GM21367 (cell line): ENCODE results near the gene MAT1A.
A peak's percentile ranks its signal among the peaks of the same experiment; 100 is the strongest.
"Not testable (repeated sequence)": the region's sequence is repeated elsewhere in the genome, so short reads cannot be mapped to it uniquely, and the experiment has no call there.

ENCODE experiments used
- ATAC-seq: cut with Tn5 transposase; IDR thresholded peaks from one replicate; pipeline ENCODE4 v1.9.1; 2021; ENCODE audit not compliant: unreplicated experiment

Gene MAT1A

GRCh38 chr10:80265740-80266512 lies 23.5 kb downstream of the MAT1A start:
- ATAC-seq: no peak

GRCh38 chr10:80264081-80265056 lies 25.1 kb downstream of the MAT1A start:
- no peak for ATAC-seq

- ATAC-seq: no peak
These were observed 28.0 kb downstream of the MAT1A start for GRCh38 chr10:80261316-80262030.

GRCh38 chr10:80260295-80261243 lies 28.9 kb downstream of the MAT1A start:
- no peak for ATAC-seq

- no peak for ATAC-seq
These were observed 30.0 kb downstream of the MAT1A start for GRCh38 chr10:80259405-80259871.

- not testable (repeated sequence) for ATAC-seq
These were observed 32.7 kb downstream of the MAT1A start for GRCh38 chr10:80256798-80257197.

GRCh38 chr10:80254726-80255125 lies 34.7 kb downstream of the MAT1A start:
- ATAC-seq: not testable (repeated sequence)

GRCh38 chr10:80253963-80254271 lies 35.5 kb downstream of the MAT1A start:
- ATAC-seq: not testable (repeated sequence)

GRCh38 chr10:80253266-80253962 lies 36.0 kb downstream of the MAT1A start:
- peak; percentile 76 for ATAC-seq

GRCh38 chr10:80252296-80252887 lies 37.1 kb downstream of the MAT1A start:
- no peak for ATAC-seq

GRCh38 chr10:80251703-80252280 lies 37.7 kb downstream of the MAT1A start:
- not testable (repeated sequence) for ATAC-seq

GRCh38 chr10:80250399-80250798 lies 39.1 kb downstream of the MAT1A start:
- ATAC-seq: not testable (repeated sequence)

- ATAC-seq: not testable (repeated sequence)
These were observed 39.6 kb downstream of the MAT1A start for GRCh38 chr10:80249906-80250305.

- not testable (repeated sequence) for ATAC-seq
These were observed 41.8 kb downstream of the MAT1A start for GRCh38 chr10:80247611-80248010.

GRCh38 chr10:80244371-80244770 lies 45.1 kb downstream of the MAT1A start:
- ATAC-seq: not testable (repeated sequence)

- not testable (repeated sequence) for ATAC-seq
These were observed 47.1 kb downstream of the MAT1A start for GRCh38 chr10:80242341-80242740.

- ATAC-seq: not testable (repeated sequence)
These were observed 53.0 kb downstream of the MAT1A start for GRCh38 chr10:80236457-80236856.
